Measurements from ENCODE around the gene ERGIC1. TPM values are rescaled to one million over a fixed set of nuclear protein-coding genes. Genes with fewer than 3 reads are reported as not detected.

Gene ERGIC1
- total and polyA plus RNA-seq, 2 of the 13 experiments (the other 11 are each of a cell fraction or from before 2014, with no cell fraction given) = 78.5 to 184 TPM

DNA sequence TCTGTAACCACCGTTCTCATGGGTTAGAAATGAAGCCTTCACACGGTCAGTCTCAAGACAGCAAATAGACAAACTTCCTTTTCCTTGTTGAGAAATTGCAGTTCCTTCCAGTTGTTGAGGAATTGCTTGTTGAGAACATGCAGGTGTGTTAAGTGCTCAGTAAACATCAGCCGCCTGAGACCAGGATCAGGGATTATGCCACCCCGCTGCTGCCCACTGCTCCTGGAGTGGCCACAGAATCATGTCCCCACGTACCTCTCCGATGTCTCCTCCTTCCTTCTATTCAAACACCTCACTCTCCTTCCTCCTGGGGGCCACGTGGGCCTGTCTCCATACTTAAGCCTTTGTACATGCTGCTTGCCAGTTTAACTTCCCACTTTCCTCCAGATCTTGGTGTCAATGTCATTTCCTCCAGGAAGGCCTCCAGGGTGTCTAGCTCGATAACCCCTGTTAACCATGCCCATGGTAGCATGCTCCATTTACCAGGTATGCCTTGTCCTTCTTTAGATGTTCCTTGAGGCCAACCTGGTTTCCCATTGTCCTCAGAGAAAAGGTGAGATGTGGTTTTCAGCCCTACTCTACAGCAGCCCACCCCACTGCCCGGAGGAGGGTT, 91.4 kb downstream of the ERGIC1 start:
- no peak for DNase-seq (ENCODE audit: low spot score)
- BruUV-seq (replicated peaks) = no TSS peak
- intact Hi-C loops (cut with micrococcal nuclease; ENCODE audit: unreplicated experiment) (no loop called here), in situ Hi-C loops (cut with HindIII; ENCODE audit: extremely low pct_ligation_motif_present, low pct_unique_long_range_greater_than_20kb) (loop anchor here (10.0 kb wide), 1 partner anchor 451 kb away; no protein-coding TSS in a partner anchor)
- H3K79me2 ChIP-seq (ENCODE audit: insufficient read depth, low read length) = no peaks in the 10 kb centered on the region
- FAIRE-seq = no peak
- peaks cover 5% of the 10 kb centered on the region; the same call in 1 of the 2 replicates for H3K4me1 ChIP-seq (ENCODE audit: insufficient read depth, low read length)
- H3K27me3 ChIP-seq (ENCODE audit: control insufficient read depth in 1 of 2, insufficient read depth in 2 of 2, low read length in 2 of 2) = no peaks in the 10 kb centered on the region
- no peak overlapping the region for H3K4me2 ChIP-seq (ENCODE audit: low read depth, low read length)
- no peaks in the 10 kb centered on the region for H4K20me1 ChIP-seq (ENCODE audit: insufficient read depth, low read length)
- no peak overlapping the region for H3K9ac ChIP-seq (ENCODE audit: insufficient read depth, low read depth, low read length)
- no peak overlapping the region for H3K27ac ChIP-seq (ENCODE audit: extremely low read length, insufficient read depth, low read length)
- ATAC-seq = no peak
- no peaks in the 10 kb centered on the region for H3K9me3 ChIP-seq (ENCODE audit: low read length)
- CTCF ChIA-PET (ENCODE audit: low intra/inter-chr PET ratio, low total read pairs) = no interaction called here
- H3K36me3 ChIP-seq (replicated peaks in 1 of 2; ENCODE audit: control insufficient read depth in 1 of 2, insufficient read depth in 2 of 2, low read length in 2 of 2) = peaks cover 15 to 65% of the 10 kb centered on the region in 2 experiments
- POLR2A ChIA-PET = no interaction called here
- no peak overlapping the region for H2AFZ ChIP-seq (ENCODE audit: low read length)
- H3K4me3 ChIP-seq (replicated peaks in 1 of 3; ENCODE audit: insufficient read depth in 1 of 3, low read depth in 2 of 3, low read length in 3 of 3) = no peak overlapping the region
- WGBS (ENCODE audit: low lambda C conversion rate) = 90% methylated on average over 9 of the region's 9 CpGs
- TF ChIP-seq ZFP62 (CRISPR knock-in tag; IDR thresholded peaks at IDR 0.05) (no peak), ZSCAN20 (CRISPR knock-in tag; IDR thresholded peaks at IDR 0.05; ENCODE audit: borderline replicate concordance) (no peak), PCBP2 (optimal IDR thresholded peaks at IDR 0.05; ENCODE audit: low read depth, low read length, poor library complexity, severe bottlenecking) (no peak)
- TF ChIP-seq, protein P1, sequence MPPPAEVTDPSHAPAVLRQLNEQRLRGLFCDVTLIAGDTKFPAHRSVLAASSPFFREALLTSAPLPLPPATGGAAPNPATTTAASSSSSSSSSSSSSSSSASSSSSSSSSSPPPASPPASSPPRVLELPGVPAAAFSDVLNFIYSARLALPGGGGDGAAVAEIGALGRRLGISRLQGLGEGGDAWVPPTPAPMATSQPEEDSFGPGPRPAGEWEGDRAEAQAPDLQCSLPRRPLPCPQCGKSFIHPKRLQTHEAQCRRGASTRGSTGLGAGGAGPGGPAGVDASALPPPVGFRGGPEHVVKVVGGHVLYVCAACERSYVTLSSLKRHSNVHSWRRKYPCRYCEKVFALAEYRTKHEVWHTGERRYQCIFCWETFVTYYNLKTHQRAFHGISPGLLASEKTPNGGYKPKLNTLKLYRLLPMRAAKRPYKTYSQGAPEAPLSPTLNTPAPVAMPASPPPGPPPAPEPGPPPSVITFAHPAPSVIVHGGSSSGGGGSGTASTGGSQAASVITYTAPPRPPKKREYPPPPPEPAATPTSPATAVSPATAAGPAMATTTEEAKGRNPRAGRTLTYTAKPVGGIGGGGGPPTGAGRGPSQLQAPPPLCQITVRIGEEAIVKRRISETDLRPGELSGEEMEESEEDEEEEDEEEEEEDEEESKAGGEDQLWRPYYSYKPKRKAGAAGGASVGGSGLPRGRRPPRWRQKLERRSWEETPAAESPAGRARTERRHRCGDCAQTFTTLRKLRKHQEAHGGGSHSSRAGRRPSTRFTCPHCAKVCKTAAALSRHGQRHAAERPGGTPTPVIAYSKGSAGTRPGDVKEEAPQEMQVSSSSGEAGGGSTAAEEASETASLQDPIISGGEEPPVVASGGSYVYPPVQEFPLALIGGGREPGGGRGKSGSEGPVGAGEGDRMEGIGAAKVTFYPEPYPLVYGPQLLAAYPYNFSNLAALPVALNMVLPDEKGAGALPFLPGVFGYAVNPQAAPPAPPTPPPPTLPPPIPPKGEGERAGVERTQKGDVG (CRISPR knock-in tag; IDR thresholded peaks at IDR 0.05; ENCODE audit: borderline replicate concordance) = no peak
- TF ChIP-seq, protein P2, sequence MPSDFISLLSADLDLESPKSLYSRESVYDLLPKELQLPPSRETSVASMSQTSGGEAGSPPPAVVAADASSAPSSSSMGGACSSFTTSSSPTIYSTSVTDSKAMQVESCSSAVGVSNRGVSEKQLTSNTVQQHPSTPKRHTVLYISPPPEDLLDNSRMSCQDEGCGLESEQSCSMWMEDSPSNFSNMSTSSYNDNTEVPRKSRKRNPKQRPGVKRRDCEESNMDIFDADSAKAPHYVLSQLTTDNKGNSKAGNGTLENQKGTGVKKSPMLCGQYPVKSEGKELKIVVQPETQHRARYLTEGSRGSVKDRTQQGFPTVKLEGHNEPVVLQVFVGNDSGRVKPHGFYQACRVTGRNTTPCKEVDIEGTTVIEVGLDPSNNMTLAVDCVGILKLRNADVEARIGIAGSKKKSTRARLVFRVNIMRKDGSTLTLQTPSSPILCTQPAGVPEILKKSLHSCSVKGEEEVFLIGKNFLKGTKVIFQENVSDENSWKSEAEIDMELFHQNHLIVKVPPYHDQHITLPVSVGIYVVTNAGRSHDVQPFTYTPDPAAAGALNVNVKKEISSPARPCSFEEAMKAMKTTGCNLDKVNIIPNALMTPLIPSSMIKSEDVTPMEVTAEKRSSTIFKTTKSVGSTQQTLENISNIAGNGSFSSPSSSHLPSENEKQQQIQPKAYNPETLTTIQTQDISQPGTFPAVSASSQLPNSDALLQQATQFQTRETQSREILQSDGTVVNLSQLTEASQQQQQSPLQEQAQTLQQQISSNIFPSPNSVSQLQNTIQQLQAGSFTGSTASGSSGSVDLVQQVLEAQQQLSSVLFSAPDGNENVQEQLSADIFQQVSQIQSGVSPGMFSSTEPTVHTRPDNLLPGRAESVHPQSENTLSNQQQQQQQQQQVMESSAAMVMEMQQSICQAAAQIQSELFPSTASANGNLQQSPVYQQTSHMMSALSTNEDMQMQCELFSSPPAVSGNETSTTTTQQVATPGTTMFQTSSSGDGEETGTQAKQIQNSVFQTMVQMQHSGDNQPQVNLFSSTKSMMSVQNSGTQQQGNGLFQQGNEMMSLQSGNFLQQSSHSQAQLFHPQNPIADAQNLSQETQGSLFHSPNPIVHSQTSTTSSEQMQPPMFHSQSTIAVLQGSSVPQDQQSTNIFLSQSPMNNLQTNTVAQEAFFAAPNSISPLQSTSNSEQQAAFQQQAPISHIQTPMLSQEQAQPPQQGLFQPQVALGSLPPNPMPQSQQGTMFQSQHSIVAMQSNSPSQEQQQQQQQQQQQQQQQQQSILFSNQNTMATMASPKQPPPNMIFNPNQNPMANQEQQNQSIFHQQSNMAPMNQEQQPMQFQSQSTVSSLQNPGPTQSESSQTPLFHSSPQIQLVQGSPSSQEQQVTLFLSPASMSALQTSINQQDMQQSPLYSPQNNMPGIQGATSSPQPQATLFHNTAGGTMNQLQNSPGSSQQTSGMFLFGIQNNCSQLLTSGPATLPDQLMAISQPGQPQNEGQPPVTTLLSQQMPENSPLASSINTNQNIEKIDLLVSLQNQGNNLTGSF (CRISPR knock-in tag; IDR thresholded peaks at IDR 0.05) = no peak
- TF ChIP-seq, protein P3, sequence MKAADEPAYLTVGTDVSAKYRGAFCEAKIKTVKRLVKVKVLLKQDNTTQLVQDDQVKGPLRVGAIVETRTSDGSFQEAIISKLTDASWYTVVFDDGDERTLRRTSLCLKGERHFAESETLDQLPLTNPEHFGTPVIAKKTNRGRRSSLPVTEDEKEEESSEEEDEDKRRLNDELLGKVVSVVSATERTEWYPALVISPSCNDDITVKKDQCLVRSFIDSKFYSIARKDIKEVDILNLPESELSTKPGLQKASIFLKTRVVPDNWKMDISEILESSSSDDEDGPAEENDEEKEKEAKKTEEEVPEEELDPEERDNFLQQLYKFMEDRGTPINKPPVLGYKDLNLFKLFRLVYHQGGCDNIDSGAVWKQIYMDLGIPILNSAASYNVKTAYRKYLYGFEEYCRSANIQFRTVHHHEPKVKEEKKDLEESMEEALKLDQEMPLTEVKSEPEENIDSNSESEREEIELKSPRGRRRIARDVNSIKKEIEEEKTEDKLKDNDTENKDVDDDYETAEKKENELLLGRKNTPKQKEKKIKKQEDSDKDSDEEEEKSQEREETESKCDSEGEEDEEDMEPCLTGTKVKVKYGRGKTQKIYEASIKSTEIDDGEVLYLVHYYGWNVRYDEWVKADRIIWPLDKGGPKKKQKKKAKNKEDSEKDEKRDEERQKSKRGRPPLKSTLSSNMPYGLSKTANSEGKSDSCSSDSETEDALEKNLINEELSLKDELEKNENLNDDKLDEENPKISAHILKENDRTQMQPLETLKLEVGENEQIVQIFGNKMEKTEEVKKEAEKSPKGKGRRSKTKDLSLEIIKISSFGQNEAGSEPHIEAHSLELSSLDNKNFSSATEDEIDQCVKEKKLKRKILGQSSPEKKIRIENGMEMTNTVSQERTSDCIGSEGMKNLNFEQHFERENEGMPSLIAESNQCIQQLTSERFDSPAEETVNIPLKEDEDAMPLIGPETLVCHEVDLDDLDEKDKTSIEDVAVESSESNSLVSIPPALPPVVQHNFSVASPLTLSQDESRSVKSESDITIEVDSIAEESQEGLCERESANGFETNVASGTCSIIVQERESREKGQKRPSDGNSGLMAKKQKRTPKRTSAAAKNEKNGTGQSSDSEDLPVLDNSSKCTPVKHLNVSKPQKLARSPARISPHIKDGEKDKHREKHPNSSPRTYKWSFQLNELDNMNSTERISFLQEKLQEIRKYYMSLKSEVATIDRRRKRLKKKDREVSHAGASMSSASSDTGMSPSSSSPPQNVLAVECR (CRISPR knock-in tag; IDR thresholded peaks at IDR 0.05; ENCODE audit: borderline replicate concordance) = no peak
